ENCODE data around the gene BUD31.

BUD31 gene

GRCh38 chr7:99452541-99452940, 43.8 kb downstream of the BUD31 start:
- peaks cover 6% of the 10 kb centered on the region for H3K4me1 ChIP-seq (ENCODE audit: insufficient read depth, insufficient read length)
- H3K9ac ChIP-seq (ENCODE audit: insufficient read length, low read depth), result no peak overlapping the region
- no peak for DNase-seq (ENCODE audit: low read depth, low spot score)
- H3K27me3 ChIP-seq (ENCODE audit: insufficient read depth, insufficient read length), result no peaks in the 10 kb centered on the region
- no peaks in the 10 kb centered on the region for H3K9me3 ChIP-seq (ENCODE audit: insufficient read depth, low read length)
- peaks cover 96% of the 10 kb centered on the region for H3K36me3 ChIP-seq (ENCODE audit: insufficient read depth, insufficient read length, low read length)
- no peak overlapping the region for H3K4me3 ChIP-seq (ENCODE audit: insufficient read length, low read depth)
- no peak for TF ChIP-seq SUZ12 (IDR thresholded peaks at IDR 0.05; ENCODE audit: extremely low read depth, insufficient read depth, insufficient read length)
- TF ChIP-seq ZNF274 (IDR thresholded peaks at IDR 0.05; ENCODE audit: low read depth, low read length), result no peak
- TF ChIP-seq YY1 (IDR thresholded peaks at IDR 0.05; ENCODE audit: insufficient read depth, insufficient read length), result no peak

- Histone ChIP-seq H3K27me3 (ENCODE audit: insufficient read depth, insufficient read length) (no peaks in the 10 kb centered on the region), H3K4me1 (ENCODE audit: insufficient read depth, insufficient read length) (peaks cover 6% of the 10 kb centered on the region), H3K4me3 (ENCODE audit: insufficient read length, low read depth) (no peak overlapping the region), H3K36me3 (ENCODE audit: insufficient read depth, insufficient read length, low read length) (peaks cover 96% of the 10 kb centered on the region), H3K9me3 (ENCODE audit: insufficient read depth, low read length) (no peaks in the 10 kb centered on the region), H3K9ac (ENCODE audit: insufficient read length, low read depth) (no peak overlapping the region)
- DNase-seq (ENCODE audit: low read depth, low spot score), result no peak
- TF ChIP-seq SUZ12 (IDR thresholded peaks at IDR 0.05; ENCODE audit: extremely low read depth, insufficient read depth, insufficient read length) (no peak), ZNF274 (IDR thresholded peaks at IDR 0.05; ENCODE audit: low read depth, low read length) (no peak), YY1 (IDR thresholded peaks at IDR 0.05; ENCODE audit: insufficient read depth, insufficient read length) (no peak)
Observed at GRCh38 chr7:99453105-99453504, 44.3 kb downstream of the BUD31 start.

- H3K4me1 ChIP-seq (ENCODE audit: insufficient read depth, insufficient read length), result peaks cover 6% of the 10 kb centered on the region
- no peak for DNase-seq (ENCODE audit: low read depth, low spot score)
- no peak overlapping the region for H3K9ac ChIP-seq (ENCODE audit: insufficient read length, low read depth)
- peaks cover 6% of the 10 kb centered on the region; the same call in 1 of the 2 replicates for H3K9me3 ChIP-seq (ENCODE audit: insufficient read depth, low read length)
- H3K36me3 ChIP-seq (ENCODE audit: insufficient read depth, insufficient read length, low read length), result peaks cover 96% of the 10 kb centered on the region
- H3K27me3 ChIP-seq (ENCODE audit: insufficient read depth, insufficient read length), result no peaks in the 10 kb centered on the region
- TF ChIP-seq SUZ12 (IDR thresholded peaks at IDR 0.05; ENCODE audit: extremely low read depth, insufficient read depth, insufficient read length) (no peak), YY1 (IDR thresholded peaks at IDR 0.05; ENCODE audit: insufficient read depth, insufficient read length) (no peak), ZNF274 (IDR thresholded peaks at IDR 0.05; ENCODE audit: low read depth, low read length) (no peak)
- H3K4me3 ChIP-seq (ENCODE audit: insufficient read length, low read depth), result no peak overlapping the region
Observed at GRCh38 chr7:99455874-99456273, 47.1 kb downstream of the BUD31 start.

- DNase-seq (ENCODE audit: low read depth, low spot score), result no peak
- Histone ChIP-seq H3K9me3 (ENCODE audit: insufficient read depth, low read length) (peaks cover 6% of the 10 kb centered on the region; the same call in 1 of the 2 replicates), H3K36me3 (ENCODE audit: insufficient read depth, insufficient read length, low read length) (peaks cover 98% of the 10 kb centered on the region), H3K9ac (ENCODE audit: insufficient read length, low read depth) (no peak overlapping the region), H3K4me3 (ENCODE audit: insufficient read length, low read depth) (no peak overlapping the region), H3K4me1 (ENCODE audit: insufficient read depth, insufficient read length) (peaks cover 6% of the 10 kb centered on the region), H3K27me3 (ENCODE audit: insufficient read depth, insufficient read length) (no peaks in the 10 kb centered on the region)
- TF ChIP-seq SUZ12 (IDR thresholded peaks at IDR 0.05; ENCODE audit: extremely low read depth, insufficient read depth, insufficient read length) (no peak), ZNF274 (IDR thresholded peaks at IDR 0.05; ENCODE audit: low read depth, low read length) (no peak), YY1 (IDR thresholded peaks at IDR 0.05; ENCODE audit: insufficient read depth, insufficient read length) (no peak)
Observed at GRCh38 chr7:99456288-99456687, 47.5 kb downstream of the BUD31 start.

- H3K9ac ChIP-seq (ENCODE audit: insufficient read length, low read depth), result no peak overlapping the region
- no peak for DNase-seq (ENCODE audit: low read depth, low spot score)
- peaks cover 6% of the 10 kb centered on the region; the same call in 1 of the 2 replicates for H3K9me3 ChIP-seq (ENCODE audit: insufficient read depth, low read length)
- H3K27me3 ChIP-seq (ENCODE audit: insufficient read depth, insufficient read length), result no peaks in the 10 kb centered on the region
- H3K4me3 ChIP-seq (ENCODE audit: insufficient read length, low read depth), result no peak overlapping the region
- H3K36me3 ChIP-seq (ENCODE audit: insufficient read depth, insufficient read length, low read length), result peaks cover 95% of the 10 kb centered on the region
- TF ChIP-seq YY1 (IDR thresholded peaks at IDR 0.05; ENCODE audit: insufficient read depth, insufficient read length) (no peak), ZNF274 (IDR thresholded peaks at IDR 0.05; ENCODE audit: low read depth, low read length) (no peak), SUZ12 (IDR thresholded peaks at IDR 0.05; ENCODE audit: extremely low read depth, insufficient read depth, insufficient read length) (no peak)
- peaks cover 4% of the 10 kb centered on the region for H3K4me1 ChIP-seq (ENCODE audit: insufficient read depth, insufficient read length)
Observed at GRCh38 chr7:99457050-99457649, 48.4 kb downstream of the BUD31 start.

GRCh38 chr7:99457650-99458493, 49.1 kb downstream of the BUD31 start:
- peaks cover 4% of the 10 kb centered on the region for H3K4me1 ChIP-seq (ENCODE audit: insufficient read depth, insufficient read length)
- H3K9ac ChIP-seq (ENCODE audit: insufficient read length, low read depth), result no peak overlapping the region
- H3K4me3 ChIP-seq (ENCODE audit: insufficient read length, low read depth), result no peak overlapping the region
- TF ChIP-seq YY1 (IDR thresholded peaks at IDR 0.05; ENCODE audit: insufficient read depth, insufficient read length), result no peak
- TF ChIP-seq ZNF274 (IDR thresholded peaks at IDR 0.05; ENCODE audit: low read depth, low read length), result no peak
- no peak for TF ChIP-seq SUZ12 (IDR thresholded peaks at IDR 0.05; ENCODE audit: extremely low read depth, insufficient read depth, insufficient read length)
- no peaks in the 10 kb centered on the region for H3K27me3 ChIP-seq (ENCODE audit: insufficient read depth, insufficient read length)
- H3K36me3 ChIP-seq (ENCODE audit: insufficient read depth, insufficient read length, low read length), result peaks cover 92% of the 10 kb centered on the region
- peaks cover 6% of the 10 kb centered on the region; the same call in 1 of the 2 replicates for H3K9me3 ChIP-seq (ENCODE audit: insufficient read depth, low read length)
- no peak for DNase-seq (ENCODE audit: low read depth, low spot score)

- Histone ChIP-seq H3K9ac (ENCODE audit: insufficient read length, low read depth) (no peak overlapping the region), H3K4me1 (ENCODE audit: insufficient read depth, insufficient read length) (peaks cover 4% of the 10 kb centered on the region), H3K4me3 (ENCODE audit: insufficient read length, low read depth) (no peak overlapping the region), H3K36me3 (ENCODE audit: insufficient read depth, insufficient read length, low read length) (peaks cover 91% of the 10 kb centered on the region), H3K9me3 (ENCODE audit: insufficient read depth, low read length) (peaks cover 6% of the 10 kb centered on the region; the same call in 1 of the 2 replicates), H3K27me3 (ENCODE audit: insufficient read depth, insufficient read length) (no peaks in the 10 kb centered on the region)
- DNase-seq (ENCODE audit: low read depth, low spot score), result no peak
- TF ChIP-seq ZNF274 (IDR thresholded peaks at IDR 0.05; ENCODE audit: low read depth, low read length) (no peak), SUZ12 (IDR thresholded peaks at IDR 0.05; ENCODE audit: extremely low read depth, insufficient read depth, insufficient read length) (no peak), YY1 (IDR thresholded peaks at IDR 0.05; ENCODE audit: insufficient read depth, insufficient read length) (no peak)
Observed at GRCh38 chr7:99459087-99459486, 50.3 kb downstream of the BUD31 start.

Data from NT2/D1 (cell line).